Natural killer cell (primary cell): Measurements from ENCODE around the gene RNF7. TPM values are rescaled to one million over a fixed set of nuclear protein-coding genes. Genes with fewer than 3 reads are reported as not detected.
"Not testable (repeated sequence)": the region's sequence is repeated elsewhere in the genome, so short reads cannot be mapped to it uniquely, and the experiment has no call there.

Experiments used
- ATAC-seq, 3 donors: fragments of 150-1000 bp in 2 of 3; fragments of 200-7000 bp in 1 of 3; cut with Tn5 transposase; 1 replicate in 1 of 3; 2 replicates in 2 of 3; pipeline ENCODE4 v1.10.0; 2021; ENCODE audit warnings: mild to moderate bottlenecking in 2 of 3, moderate library complexity in 2 of 3
- DNase-seq, 2 donors: peaks; one replicate each; pipeline versions ENCODE4 v3.0.0 to v3.0.0-alpha.2; 2013 to 2021; ENCODE audit warnings: mixed read lengths in 1 of 2
- H3K27ac ChIP-seq: one replicate; pipeline ENCODE4 v1.5.1; 2013; ENCODE audit warnings: mild to moderate bottlenecking, low read length
- H3K27me3 ChIP-seq: one replicate; pipeline ENCODE4 v1.6.1; 2013; ENCODE audit warnings: low read length; ENCODE audit not compliant: control insufficient read depth, insufficient read depth
- H3K36me3 ChIP-seq: one replicate; pipeline ENCODE4 v1.6.1; 2013; ENCODE audit warnings: low read length; ENCODE audit not compliant: control insufficient read depth, insufficient read depth
- H3K4me1 ChIP-seq: one replicate; pipeline ENCODE4 v1.6.1; 2013; ENCODE audit warnings: low read length; ENCODE audit not compliant: control insufficient read depth, insufficient read depth
- H3K4me3 ChIP-seq: one replicate; pipeline ENCODE4 v1.5.1; 2013; ENCODE audit warnings: low read length
- H3K9me3 ChIP-seq: one replicate; pipeline ENCODE4 v1.6.1; 2013; ENCODE audit warnings: low read length; ENCODE audit not compliant: control insufficient read depth, insufficient read depth
- H3K27ac Mint-ChIP-seq, 2 donors: one replicate each; pipeline ENCODE4 v1.8.0; 2022; ENCODE audit warnings: mild to moderate bottlenecking in 2 of 2, mixed read lengths in 2 of 2, moderate library complexity in 1 of 2
- H3K27me3 Mint-ChIP-seq, 2 donors: one replicate each; pipeline ENCODE4 v1.8.0; 2022; ENCODE audit warnings: low read depth in 2 of 2, mixed read lengths in 2 of 2
- H3K36me3 Mint-ChIP-seq: one replicate; pipeline ENCODE4 v1.8.0; 2022; ENCODE audit warnings: mixed read lengths
- H3K4me1 Mint-ChIP-seq, 2 donors: one replicate each; pipeline ENCODE4 v1.8.0; 2022; ENCODE audit warnings: mixed read lengths in 2 of 2
- H3K4me3 Mint-ChIP-seq: one replicate; pipeline ENCODE4 v1.8.0; 2022; ENCODE audit warnings: mild to moderate bottlenecking, moderate library complexity, mixed read lengths
- H3K9me3 Mint-ChIP-seq, 2 donors: one replicate each; pipeline ENCODE4 v1.8.0; 2022; ENCODE audit warnings: mixed read lengths in 2 of 2
- CTCF ChIP-seq: fragments of 200-600 bp; IDR thresholded peaks from one replicate; pipeline ENCODE4 v1.8.0; 2022; ENCODE audit warnings: antibody characterized with exemption
- WGBS: methylation state at CpG from one replicate; pipeline ENCODE4 v1.1.7; 2013; ENCODE audit warnings: missing lambda C conversion rate; ENCODE audit not compliant: insufficient coverage; 5-methylcytosine and 5-hydroxymethylcytosine counted together
- intact Hi-C: fragments of 100-400 bp; cut with micrococcal nuclease; formaldehyde crosslinking; loops from one replicate; pipeline ENCODE4 v1.14.2; 2022
- total RNA-seq, 4 donors: library from RNA; stranded (reverse); fragments of 120-200 nt in 1 of 4; gene quantifications; one replicate each; pipeline versions ENCODE4 v1.2.3 to v1.2.4, GENCODE V29; 2013 to 2022

RNF7 gene
- total RNA-seq, 3 donors from 2014 or later (not counting 1 experiment from before 2014, with no cell fraction given): 65.0 to 75.0 (median 73.4) TPM

- no peaks in the 10 kb centered on the region for H3K36me3 ChIP-seq
- H3K27ac ChIP-seq: no peak overlapping the region
- Mint-ChIP-seq H3K4me1 (peaks cover 0 to 4% of the 10 kb centered on the region in 2 donors), H3K27ac (no peak overlapping the region), H3K36me3 (no peaks in the 10 kb centered on the region), H3K4me3 (no peak overlapping the region), H3K9me3 (no peaks in the 10 kb centered on the region), H3K27me3 (no peaks in the 10 kb centered on the region)
- no peaks in the 10 kb centered on the region for H3K4me1 ChIP-seq
- ATAC-seq: no peak
- 83% methylated on average over 4 of the region's 4 CpGs for WGBS
- H3K4me3 ChIP-seq: no peak overlapping the region
- intact Hi-C loops: no loop called here
- no peak for TF ChIP-seq CTCF
- no peaks in the 10 kb centered on the region for H3K9me3 ChIP-seq
- no peaks in the 10 kb centered on the region for H3K27me3 ChIP-seq
- DNase-seq: no peak
Measured at GRCh38 chr3:141788149-141788548, 50.1 kb downstream of the RNF7 start.

- H3K27ac Mint-ChIP-seq, H3K4me1 ChIP-seq, DNase-seq, H3K9me3 ChIP-seq, H3K36me3 Mint-ChIP-seq, ATAC-seq, H3K27me3 ChIP-seq, H3K36me3 ChIP-seq, H3K9me3 Mint-ChIP-seq, H3K27ac ChIP-seq, H3K4me3 Mint-ChIP-seq, H3K27me3 Mint-ChIP-seq, H3K4me3 ChIP-seq, H3K4me1 Mint-ChIP-seq, intact Hi-C loops: not testable (repeated sequence)
- WGBS: 93% methylated on average over 4 of the region's 5 CpGs
Measured at GRCh38 chr3:141788750-141789149, 50.7 kb downstream of the RNF7 start.

- intact Hi-C loops: no loop called here
- Histone ChIP-seq H3K27me3 (no peaks in the 10 kb centered on the region), H3K36me3 (no peaks in the 10 kb centered on the region), H3K9me3 (no peaks in the 10 kb centered on the region), H3K27ac (no peak overlapping the region), H3K4me1 (peaks cover 2% of the 10 kb centered on the region), H3K4me3 (no peak overlapping the region)
- Mint-ChIP-seq H3K4me3 (no peak overlapping the region), H3K9me3 (no peaks in the 10 kb centered on the region), H3K36me3 (no peaks in the 10 kb centered on the region), H3K27me3 (no peaks in the 10 kb centered on the region), H3K4me1 (peaks cover 4% of the 10 kb centered on the region in 2 donors), H3K27ac (no peak overlapping the region)
- ATAC-seq: no peak
- no peak for TF ChIP-seq CTCF
- DNase-seq: no peak
- 91% methylated on average over 7 of the region's 7 CpGs for WGBS
Measured at GRCh38 chr3:141789281-141789680, 51.2 kb downstream of the RNF7 start.

GRCh38 chr3:141790171-141790570 lies 52.1 kb downstream of the RNF7 start:
- Histone ChIP-seq H3K27ac (no peak overlapping the region), H3K4me3 (no peak overlapping the region), H3K27me3 (no peaks in the 10 kb centered on the region), H3K36me3 (no peaks in the 10 kb centered on the region), H3K4me1 (peaks cover 9% of the 10 kb centered on the region), H3K9me3 (no peaks in the 10 kb centered on the region)
- DNase-seq: no peak
- peaks cover 13% of the 10 kb centered on the region in 2 donors for H3K4me1 Mint-ChIP-seq
- no peak for ATAC-seq
- no peaks in the 10 kb centered on the region for H3K36me3 Mint-ChIP-seq
- H3K9me3 Mint-ChIP-seq: no peaks in the 10 kb centered on the region
- no peak overlapping the region for H3K4me3 Mint-ChIP-seq
- H3K27me3 Mint-ChIP-seq: no peaks in the 10 kb centered on the region
- no peak for TF ChIP-seq CTCF
- H3K27ac Mint-ChIP-seq: no peak overlapping the region
- intact Hi-C loops: no loop called here
- 98% methylated on average over 4 of the region's 4 CpGs for WGBS
